Ishikawa (cell line): ENCODE data around the gene PDE6B.

Experiments used
- CEBPB ChIP-seq: IDR thresholded peaks from 2 replicates; pipeline ENCODE4 v1.6.1; 2012
- CREB1 ChIP-seq: IDR thresholded peaks from 2 replicates; pipeline ENCODE4 v1.6.1; 2012; ENCODE audit warnings: low read depth
- EGR1 ChIP-seq: IDR thresholded peaks from 2 replicates; pipeline ENCODE4 v1.6.1; 2012
- EP300 ChIP-seq: IDR thresholded peaks from 2 replicates; pipeline ENCODE4 v1.6.1; 2012; ENCODE audit warnings: borderline replicate concordance
- FOXM1 ChIP-seq: IDR thresholded peaks from 2 replicates; pipeline ENCODE4 v1.6.1; 2012; ENCODE audit warnings: low read depth, borderline replicate concordance
- MAX ChIP-seq: IDR thresholded peaks from 2 replicates; pipeline ENCODE4 v1.6.1; 2012
- NFIC ChIP-seq: IDR thresholded peaks from 2 replicates; pipeline ENCODE4 v1.6.1; 2012
- RAD21 ChIP-seq: IDR thresholded peaks from 2 replicates; pipeline ENCODE4 v1.6.1; 2012; ENCODE audit warnings: low read depth
- REST ChIP-seq: IDR thresholded peaks from 2 replicates; pipeline ENCODE4 v1.6.1; 2012; ENCODE audit warnings: low read depth, mild to moderate bottlenecking
- TAF1 ChIP-seq: IDR thresholded peaks from 2 replicates; pipeline ENCODE4 v1.6.1; 2012; ENCODE audit warnings: low read depth, mild to moderate bottlenecking
- TCF12 ChIP-seq: IDR thresholded peaks from 2 replicates; pipeline ENCODE4 v1.6.1; 2012; ENCODE audit warnings: low read depth
- TEAD4 ChIP-seq: IDR thresholded peaks from 2 replicates; pipeline ENCODE4 v1.6.1; 2012
- YY1 ChIP-seq: IDR thresholded peaks from 2 replicates; pipeline ENCODE4 v1.6.1; 2012; ENCODE audit warnings: low read depth
- ZBTB7A ChIP-seq: IDR thresholded peaks from 2 replicates; pipeline ENCODE4 v1.6.1; 2012; ENCODE audit warnings: low read depth
- TF ChIP-seq, protein P1 (sequence below): IDR thresholded peaks from 2 replicates; pipeline ENCODE4 v1.6.1; 2012

Gene PDE6B

GRCh38 chr4:635851-636627 is 10.7 kb downstream of the PDE6B start:
- TF ChIP-seq, protein P1, sequence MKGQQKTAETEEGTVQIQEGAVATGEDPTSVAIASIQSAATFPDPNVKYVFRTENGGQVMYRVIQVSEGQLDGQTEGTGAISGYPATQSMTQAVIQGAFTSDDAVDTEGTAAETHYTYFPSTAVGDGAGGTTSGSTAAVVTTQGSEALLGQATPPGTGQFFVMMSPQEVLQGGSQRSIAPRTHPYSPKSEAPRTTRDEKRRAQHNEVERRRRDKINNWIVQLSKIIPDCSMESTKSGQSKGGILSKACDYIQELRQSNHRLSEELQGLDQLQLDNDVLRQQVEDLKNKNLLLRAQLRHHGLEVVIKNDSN: no peak
- TF ChIP-seq CREB1 (no peak), RAD21 (no peak), REST (no peak), MAX (no peak), EP300 (no peak), TCF12 (no peak), YY1 (no peak), FOXM1 (no peak), ZBTB7A (no peak), TEAD4 (no peak), CEBPB (no peak), NFIC (no peak), TAF1 (no peak), EGR1 (no peak)

GRCh38 chr4:636628-637159 is 11.3 kb downstream of the PDE6B start:
- TF ChIP-seq RAD21 (no peak), NFIC (no peak), YY1 (no peak), CREB1 (no peak), ZBTB7A (no peak), TAF1 (no peak), FOXM1 (no peak), TEAD4 (no peak), TCF12 (no peak), CEBPB (no peak), MAX (no peak), EGR1 (no peak), EP300 (no peak), REST (no peak)
- TF ChIP-seq, protein P1: no peak

GRCh38 chr4:637536-638280 is 12.3 kb downstream of the PDE6B start:
- TF ChIP-seq EGR1 (no peak), CREB1 (no peak), EP300 (no peak)

DNA sequence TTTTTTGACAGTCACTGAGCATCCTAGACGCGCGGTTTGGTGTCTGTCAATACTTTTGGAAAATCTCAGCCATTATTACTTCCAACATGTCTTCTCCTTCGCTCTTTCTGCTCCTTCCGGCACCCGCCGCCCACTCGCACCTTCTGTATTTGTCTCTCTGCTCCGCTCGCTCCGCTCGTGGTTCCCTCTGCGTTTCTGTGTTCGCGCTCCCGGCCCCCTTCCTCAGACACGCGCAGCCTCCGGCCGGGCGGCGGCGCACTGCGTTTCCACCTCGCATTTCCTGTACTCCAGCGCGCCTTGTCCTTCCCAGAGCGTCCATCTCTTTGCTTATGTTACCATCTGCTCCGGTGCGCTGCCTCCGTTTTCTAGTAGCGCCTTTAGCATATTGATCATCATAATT is 21.1 kb downstream of the PDE6B start:
- TF ChIP-seq TCF12: no peak
- TF ChIP-seq TAF1: no peak
- TF ChIP-seq MAX: no peak
- no peak for TF ChIP-seq FOXM1
- TF ChIP-seq, protein P1: no peak
- no peak for TF ChIP-seq TEAD4
- no peak for TF ChIP-seq ZBTB7A
- no peak for TF ChIP-seq CREB1
- TF ChIP-seq NFIC: no peak
- TF ChIP-seq REST: no peak
- TF ChIP-seq EP300: no peak
- no peak for TF ChIP-seq EGR1
- no peak for TF ChIP-seq CEBPB
